ENCODE measurements around the gene RCE1.

The RCE1 gene

GRCh38 chr11:66866511-66866986, 23.3 kb downstream of the RCE1 start:
- no peak for TF ChIP-seq ESRRG (CRISPR knock-in tag; IDR thresholded peaks at IDR 0.05)
- TF ChIP-seq TCF4 (CRISPR knock-in tag; IDR thresholded peaks at IDR 0.05; ENCODE audit: borderline replicate concordance), result no peak
- no peak for TF ChIP-seq CSDC2 (CRISPR knock-in tag; IDR thresholded peaks at IDR 0.05)
- TF ChIP-seq RARB (CRISPR knock-in tag; IDR thresholded peaks at IDR 0.05), result no peak
- TF ChIP-seq TOX (CRISPR knock-in tag; IDR thresholded peaks at IDR 0.05; ENCODE audit: borderline replicate concordance), result no peak
- no peak for TF ChIP-seq ZFP3 (CRISPR knock-in tag; IDR thresholded peaks at IDR 0.05)
- TF ChIP-seq, protein P1, sequence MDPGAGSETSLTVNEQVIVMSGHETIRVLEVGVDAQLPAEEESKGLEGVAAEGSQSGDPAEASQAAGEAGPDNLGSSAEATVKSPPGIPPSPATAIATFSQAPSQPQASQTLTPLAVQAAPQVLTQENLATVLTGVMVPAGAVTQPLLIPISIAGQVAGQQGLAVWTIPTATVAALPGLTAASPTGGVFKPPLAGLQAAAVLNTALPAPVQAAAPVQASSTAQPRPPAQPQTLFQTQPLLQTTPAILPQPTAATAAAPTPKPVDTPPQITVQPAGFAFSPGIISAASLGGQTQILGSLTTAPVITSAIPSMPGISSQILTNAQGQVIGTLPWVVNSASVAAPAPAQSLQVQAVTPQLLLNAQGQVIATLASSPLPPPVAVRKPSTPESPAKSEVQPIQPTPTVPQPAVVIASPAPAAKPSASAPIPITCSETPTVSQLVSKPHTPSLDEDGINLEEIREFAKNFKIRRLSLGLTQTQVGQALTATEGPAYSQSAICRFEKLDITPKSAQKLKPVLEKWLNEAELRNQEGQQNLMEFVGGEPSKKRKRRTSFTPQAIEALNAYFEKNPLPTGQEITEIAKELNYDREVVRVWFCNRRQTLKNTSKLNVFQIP (CRISPR knock-in tag; IDR thresholded peaks at IDR 0.05; ENCODE audit: borderline replicate concordance, low read depth), result no peak
- TF ChIP-seq ARNTL (CRISPR knock-in tag; IDR thresholded peaks at IDR 0.05; ENCODE audit: borderline replicate concordance, low read depth), result no peak
- no peak for TF ChIP-seq ZNF8 (CRISPR knock-in tag; IDR thresholded peaks at IDR 0.05)
- no peak for TF ChIP-seq ZNF565 (CRISPR knock-in tag; conservative IDR thresholded peaks at IDR 0.05; ENCODE audit: low read depth)
- no peak for TF ChIP-seq ZC3H10 (CRISPR knock-in tag; IDR thresholded peaks at IDR 0.05)
- TF ChIP-seq SNAI2 (CRISPR knock-in tag; IDR thresholded peaks at IDR 0.05), result no peak
- TF ChIP-seq, protein P2, sequence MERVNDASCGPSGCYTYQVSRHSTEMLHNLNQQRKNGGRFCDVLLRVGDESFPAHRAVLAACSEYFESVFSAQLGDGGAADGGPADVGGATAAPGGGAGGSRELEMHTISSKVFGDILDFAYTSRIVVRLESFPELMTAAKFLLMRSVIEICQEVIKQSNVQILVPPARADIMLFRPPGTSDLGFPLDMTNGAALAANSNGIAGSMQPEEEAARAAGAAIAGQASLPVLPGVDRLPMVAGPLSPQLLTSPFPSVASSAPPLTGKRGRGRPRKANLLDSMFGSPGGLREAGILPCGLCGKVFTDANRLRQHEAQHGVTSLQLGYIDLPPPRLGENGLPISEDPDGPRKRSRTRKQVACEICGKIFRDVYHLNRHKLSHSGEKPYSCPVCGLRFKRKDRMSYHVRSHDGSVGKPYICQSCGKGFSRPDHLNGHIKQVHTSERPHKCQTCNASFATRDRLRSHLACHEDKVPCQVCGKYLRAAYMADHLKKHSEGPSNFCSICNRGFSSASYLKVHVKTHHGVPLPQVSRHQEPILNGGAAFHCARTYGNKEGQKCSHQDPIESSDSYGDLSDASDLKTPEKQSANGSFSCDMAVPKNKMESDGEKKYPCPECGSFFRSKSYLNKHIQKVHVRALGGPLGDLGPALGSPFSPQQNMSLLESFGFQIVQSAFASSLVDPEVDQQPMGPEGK (CRISPR knock-in tag; IDR thresholded peaks at IDR 0.05; ENCODE audit: borderline replicate concordance), result no peak
- TF ChIP-seq, protein P3, sequence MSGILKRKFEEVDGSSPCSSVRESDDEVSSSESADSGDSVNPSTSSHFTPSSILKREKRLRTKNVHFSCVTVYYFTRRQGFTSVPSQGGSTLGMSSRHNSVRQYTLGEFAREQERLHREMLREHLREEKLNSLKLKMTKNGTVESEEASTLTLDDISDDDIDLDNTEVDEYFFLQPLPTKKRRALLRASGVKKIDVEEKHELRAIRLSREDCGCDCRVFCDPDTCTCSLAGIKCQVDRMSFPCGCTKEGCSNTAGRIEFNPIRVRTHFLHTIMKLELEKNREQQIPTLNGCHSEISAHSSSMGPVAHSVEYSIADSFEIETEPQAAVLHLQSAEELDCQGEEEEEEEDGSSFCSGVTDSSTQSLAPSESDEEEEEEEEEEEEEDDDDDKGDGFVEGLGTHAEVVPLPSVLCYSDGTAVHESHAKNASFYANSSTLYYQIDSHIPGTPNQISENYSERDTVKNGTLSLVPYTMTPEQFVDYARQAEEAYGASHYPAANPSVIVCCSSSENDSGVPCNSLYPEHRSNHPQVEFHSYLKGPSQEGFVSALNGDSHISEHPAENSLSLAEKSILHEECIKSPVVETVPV (CRISPR knock-in tag; IDR thresholded peaks at IDR 0.05), result no peak
- no peak for TF ChIP-seq TSHZ2 (CRISPR knock-in tag; IDR thresholded peaks at IDR 0.05)
- no peak for TF ChIP-seq PPARA (CRISPR knock-in tag; IDR thresholded peaks at IDR 0.05; ENCODE audit: borderline replicate concordance)
- TF ChIP-seq ISL1 (CRISPR knock-in tag; IDR thresholded peaks at IDR 0.05), result no peak
- TF ChIP-seq, protein P4, sequence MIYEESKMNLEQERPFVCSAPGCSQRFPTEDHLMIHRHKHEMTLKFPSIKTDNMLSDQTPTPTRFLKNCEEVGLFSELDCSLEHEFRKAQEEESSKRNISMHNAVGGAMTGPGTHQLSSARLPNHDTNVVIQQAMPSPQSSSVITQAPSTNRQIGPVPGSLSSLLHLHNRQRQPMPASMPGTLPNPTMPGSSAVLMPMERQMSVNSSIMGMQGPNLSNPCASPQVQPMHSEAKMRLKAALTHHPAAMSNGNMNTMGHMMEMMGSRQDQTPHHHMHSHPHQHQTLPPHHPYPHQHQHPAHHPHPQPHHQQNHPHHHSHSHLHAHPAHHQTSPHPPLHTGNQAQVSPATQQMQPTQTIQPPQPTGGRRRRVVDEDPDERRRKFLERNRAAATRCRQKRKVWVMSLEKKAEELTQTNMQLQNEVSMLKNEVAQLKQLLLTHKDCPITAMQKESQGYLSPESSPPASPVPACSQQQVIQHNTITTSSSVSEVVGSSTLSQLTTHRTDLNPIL (CRISPR knock-in tag; IDR thresholded peaks at IDR 0.05; ENCODE audit: low read depth), result no peak
- no peak for TF ChIP-seq ZFP30 (CRISPR knock-in tag; IDR thresholded peaks at IDR 0.05)
- TF ChIP-seq ZNF70 (CRISPR knock-in tag; IDR thresholded peaks at IDR 0.05), result no peak
- ATAC-seq, result no peak

DNA sequence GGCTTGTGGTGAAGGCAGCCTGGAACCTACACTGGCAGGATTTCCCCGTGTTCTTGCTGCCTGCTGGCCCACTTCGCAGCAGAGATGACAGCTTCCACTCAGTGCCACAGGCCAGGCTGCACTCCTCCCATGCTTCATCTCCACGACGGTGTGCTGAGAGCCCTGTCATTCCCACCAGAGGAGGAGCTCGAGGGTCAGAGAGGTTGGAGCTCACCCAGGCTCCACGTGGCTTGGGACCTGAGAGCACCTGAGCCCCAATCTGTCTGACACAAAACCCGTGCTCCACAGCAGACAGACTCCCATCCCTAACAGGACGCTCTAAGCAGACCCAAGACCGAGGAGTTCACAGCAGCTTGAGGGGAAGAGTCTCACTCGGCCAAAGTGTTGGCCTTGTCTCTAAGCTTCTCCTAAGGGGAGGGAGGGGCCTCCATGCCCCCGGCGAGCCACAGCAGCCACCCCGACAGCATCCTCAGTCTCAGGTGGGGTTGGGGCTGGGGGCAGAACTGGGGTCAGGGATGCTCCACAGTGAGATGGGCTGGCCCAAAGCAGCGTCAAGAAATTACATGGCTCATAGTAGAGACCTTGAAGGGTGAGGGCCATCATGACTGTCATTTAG, 24.3 kb downstream of the RCE1 start:
- no peak for TF ChIP-seq ESRRG (CRISPR knock-in tag; IDR thresholded peaks at IDR 0.05)
- TF ChIP-seq, protein P4 (CRISPR knock-in tag; IDR thresholded peaks at IDR 0.05; ENCODE audit: low read depth), result no peak
- TF ChIP-seq BACH2 (CRISPR knock-in tag; IDR thresholded peaks at IDR 0.05; ENCODE audit: borderline replicate concordance), result no peak
- TF ChIP-seq GLIS3 (CRISPR knock-in tag; IDR thresholded peaks at IDR 0.05), result no peak
- no peak for TF ChIP-seq ZNF8 (CRISPR knock-in tag; IDR thresholded peaks at IDR 0.05)
- TF ChIP-seq PPARA (CRISPR knock-in tag; IDR thresholded peaks at IDR 0.05; ENCODE audit: borderline replicate concordance), result no peak
- no peak for TF ChIP-seq ZFP30 (CRISPR knock-in tag; IDR thresholded peaks at IDR 0.05)
- TF ChIP-seq ZFP3 (CRISPR knock-in tag; IDR thresholded peaks at IDR 0.05), result no peak
- TF ChIP-seq TOX (CRISPR knock-in tag; IDR thresholded peaks at IDR 0.05; ENCODE audit: borderline replicate concordance), result no peak
- TF ChIP-seq TSHZ2 (CRISPR knock-in tag; IDR thresholded peaks at IDR 0.05), result no peak
- no peak for TF ChIP-seq OSR1 (CRISPR knock-in tag; IDR thresholded peaks at IDR 0.05)
- no peak for TF ChIP-seq TCF4 (CRISPR knock-in tag; IDR thresholded peaks at IDR 0.05; ENCODE audit: borderline replicate concordance)
- TF ChIP-seq ZC3H10 (CRISPR knock-in tag; IDR thresholded peaks at IDR 0.05), result no peak
- TF ChIP-seq, protein P1 (CRISPR knock-in tag; IDR thresholded peaks at IDR 0.05; ENCODE audit: borderline replicate concordance, low read depth), result no peak
- TF ChIP-seq ZNF565 (CRISPR knock-in tag; conservative IDR thresholded peaks at IDR 0.05; ENCODE audit: low read depth), result no peak
- no peak for TF ChIP-seq CSDC2 (CRISPR knock-in tag; IDR thresholded peaks at IDR 0.05)
- ATAC-seq, result no peak

Data from SK-N-SH treated with all-trans-retinoic acid at 6 μM for 48 hours (cell line).